NCI-H128 (cell line): ENCODE results near the gene UHRF2.
"Not testable (repeated sequence)": the region's sequence is repeated elsewhere in the genome, so short reads cannot be mapped to it uniquely, and the experiment has no call there.

ENCODE experiments used
- DNase-seq: peaks from one replicate; lab custom pipeline; 2025; ENCODE audit not compliant: unreplicated experiment; lab: John Stamatoyannopoulos, UW

The UHRF2 gene

DNA sequence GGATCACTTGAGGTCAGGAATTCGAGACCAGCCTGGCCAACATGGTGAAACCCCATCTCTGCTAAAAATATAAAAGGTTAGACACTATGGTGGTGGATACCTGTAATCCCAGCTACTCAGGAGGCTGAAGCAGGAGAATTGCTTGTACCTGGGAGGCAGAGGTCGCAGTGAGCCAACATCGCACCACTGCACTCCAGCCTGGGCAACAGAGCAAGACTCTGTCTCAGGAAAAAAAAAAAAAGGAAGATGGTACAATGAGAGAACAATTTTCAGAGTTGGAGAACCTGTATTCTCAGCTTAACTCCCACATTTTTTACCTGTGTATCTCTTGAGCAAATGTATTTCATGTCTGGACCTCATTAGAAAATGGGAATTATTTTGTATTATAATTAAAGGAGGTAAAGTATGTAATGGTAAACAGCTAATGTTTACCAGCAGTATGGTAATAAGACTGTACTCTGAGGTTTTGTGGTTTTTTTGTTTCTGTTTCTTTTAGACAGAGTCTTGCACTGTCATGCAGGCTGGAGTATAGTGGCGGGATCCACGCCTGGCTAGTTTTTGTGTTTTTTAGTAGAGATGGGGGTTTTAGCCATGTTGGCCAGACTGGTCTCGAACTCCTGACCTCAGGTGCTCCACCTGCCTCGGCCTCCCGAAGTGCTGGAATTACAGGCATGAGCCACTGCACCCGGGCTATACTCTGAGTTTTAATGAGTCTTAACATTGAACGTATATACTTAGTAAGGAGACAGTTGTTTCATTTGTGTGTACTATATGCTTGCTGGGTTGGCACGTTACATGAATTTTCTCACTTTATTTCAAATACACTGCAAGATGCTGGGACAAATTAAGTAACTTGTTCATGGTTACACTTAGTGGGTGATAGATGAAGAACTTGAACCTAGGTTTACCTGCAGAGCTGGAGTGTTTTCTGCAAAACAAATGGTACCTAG is 16.2 kb downstream of the UHRF2 start:
- DNase-seq: no peak

GRCh38 chr9:6431038-6431437 is 18.0 kb downstream of the UHRF2 start:
- no peak for DNase-seq

DNA sequence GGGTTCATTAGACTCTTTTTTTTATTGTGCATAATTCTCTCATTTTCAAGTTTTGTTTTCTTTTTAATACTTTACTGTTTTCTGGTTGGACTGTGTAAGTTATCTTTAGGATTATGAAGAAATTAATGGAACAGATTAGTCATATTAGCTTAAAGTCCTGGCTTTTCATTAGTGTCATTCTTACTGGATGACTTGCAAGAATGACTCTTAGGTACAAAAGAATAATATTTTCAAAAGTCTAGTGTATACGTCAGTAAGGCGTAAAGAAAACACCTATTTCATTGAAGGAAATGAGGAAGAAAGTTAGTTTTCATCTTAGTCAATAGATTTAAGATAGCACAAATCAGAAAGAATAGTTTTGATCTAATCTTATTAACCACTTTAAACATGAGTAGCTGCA is 20.4 kb downstream of the UHRF2 start:
- no peak for DNase-seq

- no peak for DNase-seq
Measured at GRCh38 chr9:6439051-6439703, 26.2 kb downstream of the UHRF2 start.

DNA sequence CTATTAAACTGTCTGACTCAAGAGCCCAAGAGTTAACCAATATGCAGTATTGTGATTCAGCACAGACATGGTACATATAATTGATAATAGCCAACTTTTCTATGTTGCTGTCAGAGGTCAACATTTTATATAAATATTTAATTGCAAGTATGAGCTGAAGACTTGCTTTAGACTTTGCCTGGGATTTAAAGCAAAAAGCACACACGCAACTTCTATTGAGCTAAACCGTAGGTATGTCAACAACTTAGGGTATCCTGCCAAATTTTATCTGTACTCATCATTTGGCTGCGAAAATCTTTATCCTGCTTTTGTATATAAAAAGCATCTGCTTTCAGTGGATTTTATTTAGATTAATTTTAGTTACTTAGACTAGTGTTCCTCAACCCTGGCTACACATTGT is 27.4 kb downstream of the UHRF2 start:
- DNase-seq: no peak

DNA sequence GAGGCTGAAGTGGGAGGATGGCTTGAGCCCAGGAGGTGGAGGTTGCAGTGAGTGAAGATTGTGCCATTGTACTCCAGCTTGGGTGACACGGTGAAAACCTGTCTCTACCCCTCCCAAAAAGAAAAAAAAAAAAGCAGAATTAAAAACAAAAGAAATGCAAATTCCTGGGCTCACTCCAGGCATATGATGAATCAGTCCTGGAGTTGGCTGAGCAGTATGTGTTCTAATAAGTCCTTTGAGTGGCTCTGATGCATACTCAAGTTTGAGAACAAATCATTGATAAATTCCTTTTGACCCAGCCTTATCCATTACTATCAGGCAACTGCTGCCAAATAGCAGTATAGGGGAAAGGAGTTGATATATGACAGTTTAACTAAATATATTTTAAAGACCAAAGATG is 28.3 kb downstream of the UHRF2 start:
- DNase-seq: no peak

GRCh38 chr9:6443661-6444060 is 30.7 kb downstream of the UHRF2 start:
- no peak for DNase-seq

DNA sequence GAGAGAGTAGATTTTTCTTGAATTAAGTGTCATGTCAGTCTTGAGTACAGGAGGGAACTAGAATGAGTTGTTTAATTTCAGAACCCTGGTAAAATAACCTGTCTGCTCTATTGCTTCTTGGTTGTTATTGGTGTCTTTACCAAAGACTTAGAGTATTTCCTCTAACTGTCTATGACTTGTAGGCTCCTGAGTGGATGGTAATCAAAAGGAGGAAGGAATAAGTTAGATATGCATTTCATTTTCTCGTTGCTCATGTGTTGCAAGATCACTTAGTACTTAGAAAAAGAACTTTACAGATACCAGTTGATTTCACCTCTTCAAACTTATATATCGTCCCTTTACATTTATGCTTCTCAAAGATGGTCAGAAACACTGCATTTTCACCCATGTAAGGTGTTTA is 31.1 kb downstream of the UHRF2 start:
- no peak for DNase-seq

DNA sequence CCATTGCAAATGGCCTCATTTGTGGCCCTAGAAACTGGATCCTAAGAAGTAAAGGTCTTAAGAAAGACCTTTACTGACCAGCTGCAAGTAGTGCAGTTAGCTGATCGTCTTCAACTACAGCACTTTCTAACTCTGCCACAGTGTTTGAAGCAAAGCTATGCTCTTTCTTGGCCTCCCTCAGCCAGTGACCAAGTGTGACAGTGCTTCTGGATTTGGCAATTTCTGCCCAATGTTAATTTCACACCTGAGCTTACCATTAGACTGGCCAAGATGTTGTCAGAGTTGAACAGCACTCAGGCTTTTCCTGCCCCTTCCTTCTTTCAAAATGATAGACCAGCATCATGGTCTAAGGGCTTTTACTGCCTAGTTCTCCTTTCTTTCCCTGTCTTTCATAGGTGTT is 36.1 kb downstream of the UHRF2 start:
- no peak for DNase-seq

DNA sequence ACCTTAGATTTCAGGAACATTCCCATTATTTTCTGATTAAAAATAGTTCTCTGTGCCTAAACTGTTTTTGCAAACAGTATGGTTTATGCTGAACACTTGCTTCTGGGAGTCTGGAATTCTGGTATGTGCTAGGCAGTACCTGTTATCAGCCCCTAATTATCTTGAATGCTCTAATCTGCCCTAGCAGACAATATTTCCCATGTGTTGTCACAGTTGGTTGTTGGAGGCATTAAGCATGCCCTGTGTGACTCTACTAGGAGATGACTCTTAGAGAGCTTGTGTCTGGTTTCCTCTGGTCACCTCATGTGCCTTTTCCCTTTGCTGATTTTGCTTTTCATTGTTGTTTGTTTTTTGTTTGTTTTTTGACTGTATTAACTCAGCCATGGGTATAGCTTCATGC is 36.6 kb downstream of the UHRF2 start:
- no peak for DNase-seq

GRCh38 chr9:6450641-6451375 is 37.8 kb downstream of the UHRF2 start:
- no peak for DNase-seq

DNA sequence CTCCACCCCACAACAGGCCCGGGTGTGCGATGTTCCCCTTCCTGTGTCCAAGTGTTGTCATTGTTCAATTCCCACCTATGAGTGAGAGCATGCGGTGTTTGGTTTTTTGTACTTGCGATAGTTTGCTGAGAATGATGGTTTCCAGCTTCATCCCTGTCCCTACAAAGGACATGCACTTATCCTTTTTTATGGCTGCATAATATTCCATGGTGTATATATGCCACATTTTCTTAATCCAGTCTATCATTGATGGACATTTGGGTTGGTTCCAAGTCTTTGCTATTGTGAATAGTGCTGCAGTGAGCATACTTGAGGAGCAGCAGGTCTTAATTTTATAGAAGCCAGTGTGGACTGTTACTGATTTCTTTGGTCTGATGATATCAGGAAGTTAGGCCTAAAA is 42.3 kb downstream of the UHRF2 start:
- not testable (repeated sequence) for DNase-seq

GRCh38 chr9:6458704-6459103 is 45.7 kb downstream of the UHRF2 start:
- not testable (repeated sequence) for DNase-seq

DNA sequence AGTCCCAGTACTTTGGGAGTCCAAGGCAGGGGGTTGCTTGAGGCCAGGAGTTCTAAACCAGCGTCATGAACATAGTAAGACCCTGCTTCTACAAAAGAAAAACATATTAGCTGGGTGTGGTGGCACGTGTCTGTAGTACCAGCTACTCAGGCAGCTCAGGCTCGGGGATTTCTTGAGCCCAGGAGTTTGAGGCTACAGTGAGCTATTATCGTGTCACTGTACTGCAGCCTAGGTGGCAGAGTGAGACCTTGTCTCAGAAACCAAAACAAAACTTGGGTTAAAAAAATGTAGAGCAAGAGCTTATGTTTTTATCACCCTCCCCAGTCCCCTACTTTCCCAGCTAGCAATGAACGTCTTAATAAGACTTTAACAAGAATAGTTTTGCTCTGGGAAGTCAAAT is 46.7 kb downstream of the UHRF2 start:
- no peak for DNase-seq

- no peak for DNase-seq
Measured at GRCh38 chr9:6460189-6460768, 47.3 kb downstream of the UHRF2 start.

DNA sequence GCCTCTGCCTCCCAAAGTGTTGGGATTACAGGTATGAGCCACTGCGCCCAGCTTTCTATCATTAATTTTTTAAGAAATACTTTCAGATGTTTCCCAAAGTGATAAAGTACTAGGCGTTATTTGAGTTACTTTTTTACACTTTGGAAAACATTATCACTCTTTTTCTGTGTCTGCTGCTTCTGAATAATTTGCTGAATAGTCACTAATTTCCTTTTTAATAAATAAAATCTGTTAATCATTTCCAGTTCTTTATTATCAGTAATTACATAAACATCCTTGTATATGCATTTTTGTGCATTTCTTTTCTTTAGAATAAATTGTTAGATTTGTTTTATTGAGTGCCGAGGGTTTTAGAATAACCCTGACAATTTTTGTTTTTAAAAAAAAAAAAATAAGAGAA is 48.6 kb downstream of the UHRF2 start:
- DNase-seq: no peak

DNA sequence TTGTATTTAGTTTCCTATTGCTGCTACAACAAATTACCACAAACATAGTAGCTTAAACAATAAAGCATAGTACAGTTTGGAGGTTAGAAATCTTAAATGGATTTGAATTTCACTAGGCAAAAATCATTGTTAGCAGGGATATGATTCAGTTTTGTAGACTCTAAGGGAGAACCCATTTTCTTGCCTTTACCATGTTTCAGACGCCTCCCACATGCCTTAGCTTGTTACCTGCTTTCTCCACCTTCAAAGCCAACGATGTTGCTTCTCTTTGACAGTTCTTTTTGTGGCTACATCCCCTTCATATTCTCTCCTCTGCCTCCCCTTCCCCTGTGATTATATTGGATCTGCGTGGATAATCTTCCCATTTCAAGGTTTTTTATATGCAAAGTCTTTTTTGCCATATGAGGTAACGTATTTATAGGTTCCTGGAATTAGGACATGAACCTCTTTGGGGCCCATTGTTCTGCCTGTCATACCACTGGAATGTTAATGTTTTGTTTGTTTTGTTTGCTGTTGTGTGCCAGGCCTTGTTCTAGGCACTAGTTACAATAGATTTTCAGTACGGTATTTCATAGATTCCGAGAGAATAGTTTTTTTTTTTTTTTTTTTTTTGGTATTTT is 54.1 kb downstream of the UHRF2 start:
- DNase-seq: no peak

- DNase-seq: no peak
Measured at GRCh38 chr9:6471231-6471850, 58.3 kb downstream of the UHRF2 start.

- no peak for DNase-seq
Measured at GRCh38 chr9:6473151-6473550, 60.2 kb downstream of the UHRF2 start.

DNA sequence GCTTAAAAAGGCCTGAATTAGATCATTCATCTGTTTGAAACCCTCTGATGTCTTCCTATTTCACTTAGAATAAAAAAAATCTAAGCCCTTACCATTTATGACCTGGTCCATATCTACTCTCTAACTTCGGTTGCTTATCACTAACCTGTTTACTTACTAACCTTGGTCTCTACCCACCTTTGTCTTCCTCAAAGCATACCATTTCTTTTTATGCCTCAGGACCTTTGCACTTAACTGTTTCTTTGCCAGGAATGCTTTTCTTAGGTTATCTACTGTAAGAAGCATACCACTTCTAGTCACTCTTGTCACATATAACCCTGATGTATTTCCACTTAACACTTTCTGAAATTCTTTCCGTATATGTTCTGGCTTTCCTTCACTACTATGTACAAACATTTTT is 67.0 kb downstream of the UHRF2 start:
- DNase-seq: no peak

GRCh38 chr9:6484210-6484609 is 71.2 kb downstream of the UHRF2 start:
- no peak for DNase-seq
